Measurements from ENCODE around the gene PROCA1. TPM values are rescaled to one million over a fixed set of nuclear protein-coding genes. Genes with fewer than 3 reads are reported as not detected.
"Not testable (repeated sequence)": the region's sequence is repeated elsewhere in the genome, so short reads cannot be mapped to it uniquely, and the experiment has no call there.

PROCA1 gene
- total and polyA plus RNA-seq, 7 donors = 0.21 to 1.1 (median 0.36) TPM

- WGBS, 3 donors = 48 to 76% (median 67%) methylated on average over 7 of the region's 7 CpGs
- Histone ChIP-seq H3K4me1 (peaks cover 37% of the 10 kb centered on the region), H3K27me3 (ENCODE audit: insufficient read depth in 3 of 3, low read length in 2 of 3) (peaks cover 0 to 5% (median 0%) of the 10 kb centered on the region in 3 donors), H3K4me3 (peak overlapping the region; percentile 98), H3K36me3 (ENCODE audit: insufficient read depth in 1 of 2, low read depth in 1 of 2) (peaks cover 0 to 44% of the 10 kb centered on the region in 2 donors), H3K27ac (no peak overlapping the region), H3K9me3 (no peaks in the 10 kb centered on the region)
- intact Hi-C loops (cut with DNase I) = loop anchor here (10.0 kb wide), 1 partner anchor 392 kb away; no protein-coding TSS in a partner anchor
- no peak for TF ChIP-seq CTCF (IDR thresholded peaks at IDR 0.05)
- ATAC-seq (no peak), DNase-seq (no peak)
These were observed 10.9 kb upstream of the PROCA1 start for GRCh38 chr17:28722417-28723158.

- WGBS, 3 donors = 33 to 35% (median 34%) methylated on average over 19 of the region's 19 CpGs
- peaks cover 0 to 16% (median 0%) of the 10 kb centered on the region in 3 donors for H3K27me3 ChIP-seq (ENCODE audit: insufficient read depth in 3 of 3, low read length in 2 of 3)
- not testable (repeated sequence) for DNase-seq, H3K9me3 ChIP-seq, ATAC-seq
- H3K4me1 ChIP-seq = peaks cover 34% of the 10 kb centered on the region
- intact Hi-C loops (cut with DNase I) = loop anchor here (10.0 kb wide), 1 partner anchor 394 kb away; no protein-coding TSS in a partner anchor
- peak overlapping the region; percentile 98 for H3K4me3 ChIP-seq
- H3K27ac ChIP-seq = peak overlapping the region; percentile 92
- peaks cover 0 to 44% of the 10 kb centered on the region in 2 donors for H3K36me3 ChIP-seq (ENCODE audit: insufficient read depth in 1 of 2, low read depth in 1 of 2)
These were observed 9.3 kb upstream of the PROCA1 start for GRCh38 chr17:28720997-28721329.

- intact Hi-C loops (cut with DNase I) = loop anchor here (10.0 kb wide), 1 partner anchor 394 kb away; no protein-coding TSS in a partner anchor
- TF ChIP-seq CTCF (IDR thresholded peaks at IDR 0.05) = no peak
- Histone ChIP-seq H3K36me3 (ENCODE audit: insufficient read depth in 1 of 2, low read depth in 1 of 2) (peaks cover 0 to 44% of the 10 kb centered on the region in 2 donors), H3K9me3 (no peaks in the 10 kb centered on the region), H3K4me1 (peaks cover 29% of the 10 kb centered on the region), H3K27me3 (ENCODE audit: insufficient read depth in 3 of 3, low read length in 2 of 3) (peaks cover 0 to 16% (median 0%) of the 10 kb centered on the region in 3 donors), H3K4me3 (peak overlapping the region; percentile 98), H3K27ac (peak overlapping the region; percentile 92)
- ATAC-seq (no peak), DNase-seq (no peak)
- 3 to 4% (median 3%) methylated on average over 24 to 28 of the region's 30 CpGs for WGBS, 3 donors
These were observed 8.7 kb upstream of the PROCA1 start for GRCh38 chr17:28720247-28720996.

GRCh38 chr17:28719021-28719433, 7.3 kb upstream of the PROCA1 start:
- no peak for TF ChIP-seq CTCF (IDR thresholded peaks at IDR 0.05)
- Histone ChIP-seq H3K27ac (peak overlapping the region; percentile 92), H3K36me3 (ENCODE audit: insufficient read depth in 1 of 2, low read depth in 1 of 2) (peaks cover 0 to 45% of the 10 kb centered on the region in 2 donors), H3K27me3 (ENCODE audit: insufficient read depth in 3 of 3, low read length in 2 of 3) (peaks cover 0 to 16% (median 0%) of the 10 kb centered on the region in 3 donors), H3K9me3 (no peaks in the 10 kb centered on the region), H3K4me3 (peak overlapping the region; percentile 98), H3K4me1 (peaks cover 26% of the 10 kb centered on the region)
- no peak for DNase-seq
- no peak for ATAC-seq
- 30 to 32% (median 32%) methylated on average over 18 of the region's 18 CpGs for WGBS, 3 donors
- intact Hi-C loops (cut with DNase I) = no loop called here

Measured in psoas muscle (tissue), 8 donors.